Fibroblast of peridontal ligament (primary cell): ENCODE measurements around the gene NT5C2.
A peak's percentile ranks its signal among the peaks of the same experiment; 100 is the strongest.
"Not testable (repeated sequence)": the region's sequence is repeated elsewhere in the genome, so short reads cannot be mapped to it uniquely, and the experiment has no call there.

Experiments used
- DNase-seq: peaks from one replicate; pipeline ENCODE4 v3.0.0-alpha.2; 2010; ENCODE audit errors: extremely low read depth

Gene NT5C2

DNA sequence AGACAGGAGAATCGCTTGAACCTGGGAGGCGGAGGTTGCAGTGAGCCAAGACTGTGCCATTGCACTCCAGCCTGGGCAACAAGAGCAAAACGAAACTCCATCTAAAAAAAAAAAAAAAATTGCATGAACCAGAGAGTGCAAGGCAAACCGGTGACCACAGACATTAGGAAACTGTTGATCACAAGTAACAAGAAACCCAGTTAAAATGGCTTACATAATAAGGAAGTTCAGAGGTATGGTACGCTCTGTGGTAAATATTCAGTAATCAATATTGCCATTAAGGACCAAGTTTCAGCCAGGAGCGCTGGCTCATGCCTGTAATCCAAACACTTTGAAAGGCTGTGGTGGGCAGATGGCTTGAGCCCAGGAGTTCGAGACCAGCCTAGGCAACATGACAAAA, 9.2 kb upstream of the NT5C2 start:
- DNase-seq, result peak; percentile 80

DNA sequence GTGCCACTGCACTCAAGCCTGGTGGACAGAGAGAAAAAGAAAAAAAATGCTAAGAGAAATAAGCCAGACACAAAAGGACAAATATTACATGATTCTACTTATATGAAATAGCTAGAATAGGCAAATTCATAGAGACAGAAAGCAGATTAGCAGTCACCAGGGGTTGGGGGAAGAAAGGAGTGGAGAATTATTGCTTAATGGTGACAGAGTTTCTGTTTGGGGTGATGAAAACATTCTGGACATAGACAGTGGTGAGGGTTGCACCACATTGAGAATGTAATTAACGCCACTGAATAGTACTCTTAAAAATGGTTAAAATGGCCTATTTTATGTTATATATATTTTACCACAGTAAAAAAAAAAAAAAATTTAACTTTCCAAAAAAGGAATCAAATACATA, 6.4 kb upstream of the NT5C2 start:
- DNase-seq, result no peak

DNA sequence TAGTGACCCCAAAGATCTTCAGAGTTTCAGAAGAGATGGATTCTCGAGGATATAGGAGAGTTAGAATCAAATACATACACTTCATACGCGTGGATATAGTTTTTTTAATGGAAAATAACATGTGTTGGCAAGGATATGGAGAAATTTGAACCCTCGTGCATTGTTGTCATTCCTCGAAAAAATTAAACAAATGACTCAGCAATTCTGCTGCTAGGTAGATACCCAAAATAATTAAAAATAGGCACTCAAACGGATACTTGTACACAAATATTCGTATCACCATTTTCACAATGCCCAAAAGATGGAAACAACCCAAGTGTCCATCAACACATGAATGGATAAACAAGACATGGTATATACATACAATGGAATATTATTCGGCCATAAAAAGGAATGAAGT, 5.6 kb upstream of the NT5C2 start:
- DNase-seq, result no peak

DNA sequence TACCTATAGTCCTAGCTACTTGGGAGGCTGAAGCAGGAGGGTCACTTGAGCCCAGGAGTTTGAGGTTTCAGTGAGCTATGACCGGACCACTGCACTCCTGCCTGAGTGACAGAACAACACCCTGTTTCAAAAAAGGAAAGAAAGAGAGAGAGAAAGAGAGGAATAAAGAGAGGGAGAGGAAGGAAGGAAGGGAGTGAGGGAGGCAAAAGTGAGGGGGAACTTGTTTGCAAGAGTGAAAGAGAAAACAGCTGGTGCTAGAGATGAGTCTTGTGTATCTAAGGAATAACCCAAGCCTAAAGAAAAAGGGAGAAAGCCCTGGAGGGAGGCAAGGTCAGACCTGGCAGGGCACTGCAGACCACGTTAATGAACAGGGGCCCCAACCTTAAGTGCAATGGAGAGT, 4.8 kb upstream of the NT5C2 start:
- DNase-seq, result no peak

DNA sequence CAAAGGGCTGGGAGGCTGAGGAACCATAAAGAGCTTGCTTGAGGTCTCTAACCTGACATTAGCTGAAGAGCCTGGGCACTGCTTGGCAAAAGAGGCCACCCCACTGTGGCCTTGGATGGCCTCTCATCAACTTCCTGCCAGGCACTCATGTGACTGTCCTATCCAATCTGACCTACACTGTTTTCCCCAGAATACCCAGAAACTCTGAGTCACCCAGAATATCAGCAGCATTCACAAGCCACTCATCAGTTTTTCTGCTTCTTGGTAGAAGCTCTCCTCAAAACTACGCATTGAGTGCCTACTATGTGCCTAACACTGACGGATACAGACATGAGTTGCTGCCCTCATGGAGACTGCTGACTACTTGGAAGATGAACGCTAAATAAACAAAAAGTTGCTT, 4.1 kb upstream of the NT5C2 start:
- peak; percentile 75 for DNase-seq

DNA sequence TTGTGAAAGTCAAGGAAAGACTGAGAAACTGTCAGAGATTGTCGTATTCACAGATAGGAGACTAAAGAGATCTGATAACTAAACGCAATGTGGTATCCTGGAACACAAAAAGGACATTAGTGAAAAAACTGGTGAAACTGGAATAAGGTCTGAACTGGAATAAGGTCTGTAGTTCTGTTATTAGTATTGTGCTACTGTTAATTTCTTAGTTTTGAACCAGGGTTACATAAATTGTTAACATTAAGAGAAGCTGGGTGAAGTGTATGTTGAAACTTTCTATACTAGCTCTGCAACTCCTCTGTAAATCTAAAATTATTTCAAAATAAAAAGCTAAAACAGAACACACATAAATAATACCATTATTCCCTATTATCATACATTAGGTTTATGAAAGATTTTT, 3.4 kb upstream of the NT5C2 start:
- no peak for DNase-seq

DNA sequence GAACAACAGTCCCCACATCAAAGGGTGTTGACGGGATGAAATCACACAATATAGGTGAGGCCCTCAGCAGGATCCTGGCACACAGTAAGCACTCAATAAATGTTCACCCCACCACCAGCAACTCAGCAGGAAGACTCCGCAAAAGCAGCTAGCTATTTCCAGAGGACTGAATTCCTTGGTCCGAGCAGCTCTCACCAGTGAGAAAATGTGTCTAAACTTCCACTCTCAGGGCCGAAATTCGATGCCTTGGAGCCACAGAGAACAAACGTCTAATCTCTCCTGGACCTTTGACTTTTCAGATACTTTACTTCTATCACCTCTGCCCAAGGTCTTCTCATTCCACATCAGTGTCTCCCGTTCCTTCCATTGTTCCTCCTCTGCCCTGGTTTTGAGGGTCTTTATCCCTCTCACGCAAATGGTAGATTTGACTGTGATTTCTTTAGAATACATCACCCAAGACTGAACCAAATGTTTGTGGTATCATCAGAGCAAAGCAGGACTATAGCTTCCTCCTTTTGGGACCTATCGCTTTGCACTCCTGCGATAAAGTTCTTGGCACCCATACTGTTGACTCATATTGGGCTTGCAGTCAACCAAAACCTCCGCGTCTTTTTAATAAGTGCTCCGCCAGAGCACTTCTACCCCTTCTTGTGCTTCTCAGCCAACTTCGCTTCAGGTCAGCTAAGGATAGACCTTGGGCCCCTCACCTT, 903 bp upstream of the NT5C2 start:
- peak; percentile 62 for DNase-seq

DNA sequence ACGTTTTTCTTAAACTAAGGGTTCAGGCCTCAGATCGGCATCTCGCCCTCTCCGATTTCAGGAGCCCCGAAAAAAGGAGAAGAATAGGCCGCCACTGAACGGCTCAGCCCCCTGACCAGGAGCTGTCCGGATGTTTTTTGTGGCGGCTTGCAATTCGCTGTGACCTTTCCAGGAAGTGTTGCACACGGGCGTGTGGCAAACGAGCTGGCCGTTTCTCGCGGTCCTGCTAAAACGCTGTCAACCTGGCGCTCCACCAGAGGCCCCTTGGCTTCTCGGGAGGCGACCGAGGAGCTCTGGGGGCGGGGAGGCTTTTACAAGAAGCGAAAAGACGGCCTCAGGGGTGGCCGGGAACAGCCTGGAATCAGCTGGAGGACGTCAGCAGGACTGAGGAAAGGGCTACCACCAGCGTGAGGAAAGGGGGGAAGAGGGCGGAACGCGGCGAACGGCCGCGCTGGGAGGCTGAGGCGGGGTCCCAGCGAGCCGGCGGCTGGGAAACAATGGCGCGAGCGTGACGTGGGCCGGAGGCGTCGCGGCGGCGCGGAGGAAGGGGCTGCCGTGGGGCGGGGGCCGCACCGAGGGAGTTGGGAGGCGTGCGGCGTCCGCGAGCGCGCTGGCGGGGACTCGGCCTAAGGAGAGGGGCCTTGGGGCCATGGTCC, 493 bp downstream of the NT5C2 start:
- DNase-seq, result peak; percentile 71

DNA sequence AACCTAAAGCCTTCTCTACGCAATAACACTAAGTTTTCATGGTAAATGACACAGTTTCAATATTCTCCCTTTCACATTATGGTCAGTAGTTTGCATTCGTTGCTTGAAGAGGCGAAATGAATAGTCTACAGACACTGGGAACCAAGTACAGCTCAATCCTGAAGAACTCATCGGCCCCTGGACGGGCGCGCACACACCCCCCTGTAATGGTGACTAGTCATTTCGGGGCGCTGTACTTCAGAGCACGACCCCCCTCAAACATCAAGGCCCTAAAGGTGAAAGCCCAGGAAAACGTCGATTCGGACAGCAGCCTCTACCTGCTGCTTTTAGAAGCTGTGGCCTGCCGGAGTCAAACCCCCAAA, 1.0 kb downstream of the NT5C2 start:
- peak; percentile 34 for DNase-seq

DNA sequence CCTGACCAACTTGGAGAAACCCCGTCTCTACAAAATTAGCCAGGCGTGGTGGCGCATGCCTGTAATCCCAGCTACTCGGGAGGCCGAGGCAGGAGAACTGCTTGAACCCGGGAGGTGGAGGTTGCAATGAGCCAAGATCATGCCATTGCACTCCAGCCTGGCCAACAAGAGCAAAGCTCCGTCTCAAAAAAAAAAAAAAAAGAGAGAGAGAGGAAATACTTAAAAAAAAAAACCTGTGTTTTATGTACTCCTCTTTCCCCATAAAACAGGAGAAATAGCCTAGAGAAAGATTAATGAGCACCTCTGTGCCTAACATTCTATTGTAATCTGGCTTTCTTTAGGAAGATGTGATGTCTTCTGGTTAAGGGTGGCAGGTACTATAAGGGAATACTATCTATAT, 1.9 kb downstream of the NT5C2 start:
- not testable (repeated sequence) for DNase-seq

DNA sequence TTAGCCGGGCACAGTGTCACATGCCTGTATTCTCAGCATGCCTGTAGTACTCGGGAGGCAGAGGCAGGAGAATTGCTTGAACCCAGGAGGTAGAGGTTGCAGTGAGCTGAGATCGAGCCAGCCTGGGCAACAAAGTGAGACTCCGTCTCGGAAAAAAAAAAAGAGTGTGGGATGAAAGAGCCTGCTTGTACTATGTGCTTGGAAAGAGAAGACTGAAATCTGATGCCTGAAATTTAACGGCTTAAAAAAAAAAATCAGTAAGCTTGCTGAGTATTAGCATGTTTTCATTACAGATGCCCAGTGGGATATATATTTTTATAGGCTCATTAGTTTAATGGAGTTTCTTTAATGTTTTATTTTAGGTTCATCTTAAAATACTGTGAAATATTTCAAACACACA, 4.2 kb downstream of the NT5C2 start:
- peak; percentile 45 for DNase-seq

DNA sequence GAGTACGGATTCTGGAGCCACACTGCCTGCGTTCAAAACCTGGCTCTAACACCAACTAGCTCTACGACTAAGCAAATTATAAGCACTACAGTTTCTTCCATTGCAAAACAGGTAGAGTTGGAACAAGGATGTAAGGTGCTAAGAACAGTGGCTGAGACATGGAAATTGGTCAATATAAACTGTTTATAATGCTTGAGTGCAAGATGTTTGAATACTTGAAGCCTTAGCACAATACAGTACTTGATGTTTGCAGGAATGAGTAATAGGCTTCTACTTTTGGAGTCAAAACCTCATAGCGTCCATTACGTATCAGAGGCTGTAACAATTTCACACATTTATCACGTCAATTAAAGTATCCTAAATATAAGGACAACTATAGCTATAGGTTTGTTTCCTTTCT, 6.9 kb downstream of the NT5C2 start:
- DNase-seq, result no peak

DNA sequence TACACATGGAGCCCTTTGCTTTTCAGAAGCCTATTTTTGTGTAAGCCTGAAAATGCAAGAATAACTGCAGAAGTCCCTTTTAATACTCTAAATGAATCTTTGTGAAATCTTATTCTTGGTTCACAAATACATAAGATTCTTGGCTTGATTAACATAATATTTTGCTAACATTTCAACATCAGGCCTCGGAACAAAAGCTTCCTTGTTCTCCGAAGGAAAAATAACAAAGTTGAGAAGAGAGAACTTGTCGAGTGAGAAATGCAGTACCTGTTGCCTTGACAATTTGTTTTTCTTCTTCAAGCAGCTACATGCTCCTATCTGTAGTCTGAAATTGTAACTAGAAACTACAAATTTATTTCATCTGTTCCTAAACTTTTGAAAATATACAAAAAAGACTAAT, 8.5 kb downstream of the NT5C2 start:
- DNase-seq, result peak; percentile 40

DNA sequence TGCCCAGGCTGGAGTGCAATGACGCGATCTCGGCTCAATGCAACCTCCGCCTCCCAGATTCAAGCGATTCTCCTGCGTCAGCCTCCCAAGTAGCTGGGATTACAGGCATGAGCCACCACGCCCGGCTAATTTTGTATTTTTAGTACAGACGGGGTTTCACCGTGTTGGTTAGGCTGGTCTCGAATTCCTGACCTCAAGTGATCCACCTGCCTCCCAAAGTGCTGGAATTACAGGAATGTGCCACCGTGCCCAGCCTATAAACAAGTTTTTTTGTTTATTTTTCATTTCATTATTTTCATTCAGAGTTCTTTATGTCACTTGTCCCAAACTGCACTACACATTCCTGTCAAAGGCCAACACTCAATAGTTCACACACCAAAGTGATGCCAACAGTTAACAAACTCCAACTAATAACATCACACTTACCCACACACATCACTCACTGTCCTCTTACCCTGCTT, 9.1 kb downstream of the NT5C2 start:
- DNase-seq, result not testable (repeated sequence)

DNA sequence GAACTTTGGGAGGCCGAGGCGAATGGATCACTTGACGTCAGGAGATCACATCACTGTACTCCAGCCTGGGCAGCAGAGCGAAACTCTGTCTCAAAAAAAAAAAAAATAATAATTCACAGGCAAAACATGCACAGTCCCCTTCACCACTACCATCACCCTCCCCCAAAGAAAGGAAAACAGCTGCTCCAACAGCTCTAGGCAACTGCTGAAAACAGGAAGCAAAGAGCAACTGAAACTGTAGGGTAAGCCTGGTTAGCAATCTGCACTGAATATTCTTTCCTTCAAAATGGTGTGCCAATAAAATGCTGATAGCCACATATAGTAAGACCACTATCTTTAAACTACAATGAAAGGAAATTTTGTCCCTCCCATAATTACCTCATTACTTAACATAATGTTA, 11.8 kb downstream of the NT5C2 start:
- no peak for DNase-seq

DNA sequence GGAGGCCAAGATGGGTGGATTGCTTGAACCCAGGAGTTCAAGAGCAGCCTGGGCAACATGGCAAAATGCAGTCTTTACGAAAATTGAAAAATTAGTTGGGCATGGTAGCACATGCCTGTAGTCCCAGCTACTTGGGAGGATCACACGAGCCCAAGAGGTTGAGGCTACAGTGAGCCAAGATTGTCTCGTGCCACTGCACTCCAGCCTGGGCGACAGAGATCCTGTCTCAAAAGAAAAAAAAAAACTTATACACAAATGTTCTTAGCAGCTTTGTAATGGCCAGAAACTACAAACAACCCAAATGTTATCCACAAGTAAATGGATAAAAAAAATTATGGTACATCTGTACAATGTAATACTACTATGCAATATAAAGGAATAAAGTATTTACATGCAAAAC, 12.6 kb downstream of the NT5C2 start:
- DNase-seq, result no peak

DNA sequence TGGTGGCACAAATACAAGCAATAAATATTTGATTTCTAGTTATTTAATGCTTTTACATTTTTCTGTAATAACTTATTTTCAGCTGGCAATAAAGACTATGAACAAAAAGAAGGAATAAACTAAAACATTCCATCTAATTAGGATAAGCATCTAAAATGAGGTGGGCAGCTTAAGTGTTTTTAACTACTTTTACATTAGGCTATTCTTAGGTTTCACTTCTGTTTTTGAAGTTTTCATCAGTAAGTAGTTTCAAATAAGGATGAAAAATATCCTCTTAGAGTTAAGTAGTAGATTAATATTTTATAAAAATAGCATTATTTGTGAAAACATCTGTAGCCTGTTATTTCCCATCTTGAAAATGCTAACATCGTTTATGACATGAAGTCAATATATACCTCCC, 15.9 kb downstream of the NT5C2 start:
- no peak for DNase-seq

DNA sequence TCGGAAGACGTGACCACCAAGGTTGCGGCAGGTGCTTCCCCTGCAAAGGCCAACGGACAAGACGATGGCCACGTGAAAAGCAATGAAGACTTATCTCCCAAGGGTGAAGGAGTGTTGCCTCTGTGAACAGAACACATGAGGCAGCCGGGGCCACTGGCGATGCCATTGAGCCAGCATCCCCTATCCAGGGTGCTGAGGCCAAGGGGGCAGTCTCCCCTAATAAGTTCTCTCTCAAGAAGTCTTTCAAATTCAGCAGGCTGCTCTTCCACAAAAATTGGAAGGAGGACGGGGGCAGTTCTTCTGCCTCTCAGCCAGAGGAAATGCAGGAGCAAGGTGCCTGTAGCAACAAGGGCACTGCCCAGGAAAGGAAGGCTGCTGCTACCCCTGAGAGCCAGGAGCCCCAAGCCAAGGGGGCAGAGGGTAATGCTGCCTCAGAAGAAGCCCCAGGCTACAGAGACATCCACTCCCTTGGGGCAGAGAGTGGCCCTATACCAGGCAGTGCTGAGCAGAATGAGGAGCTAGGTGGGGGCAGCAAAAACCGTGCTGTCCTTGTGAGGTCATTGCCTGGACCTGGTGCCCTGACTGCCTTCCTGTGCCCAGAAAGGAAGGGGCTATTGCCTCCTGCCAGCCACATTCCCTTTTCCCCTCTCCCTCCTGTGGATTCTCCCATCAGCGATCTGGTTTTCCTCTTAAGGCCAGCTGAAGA, 17.3 kb downstream of the NT5C2 start:
- DNase-seq, result no peak

DNA sequence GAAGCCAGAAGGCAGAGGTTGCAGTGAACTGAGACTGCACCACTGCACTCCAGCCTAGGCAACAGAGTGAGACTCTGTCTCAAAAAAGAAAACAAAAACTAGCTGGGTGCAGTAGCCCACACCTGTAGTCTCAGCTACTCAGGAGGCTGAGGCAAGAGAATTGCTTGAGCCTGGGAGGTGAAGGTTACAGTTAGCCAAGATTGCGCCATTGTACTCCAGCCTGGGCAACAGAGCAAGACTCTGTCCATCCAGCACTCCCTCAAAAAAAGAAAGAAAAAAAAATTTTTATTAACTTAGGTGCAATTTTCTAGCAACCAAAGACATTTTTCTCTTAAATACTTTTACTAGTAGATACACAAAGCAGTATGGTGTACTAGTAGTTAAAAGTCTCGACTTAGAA, 18.7 kb downstream of the NT5C2 start:
- not testable (repeated sequence) for DNase-seq

DNA sequence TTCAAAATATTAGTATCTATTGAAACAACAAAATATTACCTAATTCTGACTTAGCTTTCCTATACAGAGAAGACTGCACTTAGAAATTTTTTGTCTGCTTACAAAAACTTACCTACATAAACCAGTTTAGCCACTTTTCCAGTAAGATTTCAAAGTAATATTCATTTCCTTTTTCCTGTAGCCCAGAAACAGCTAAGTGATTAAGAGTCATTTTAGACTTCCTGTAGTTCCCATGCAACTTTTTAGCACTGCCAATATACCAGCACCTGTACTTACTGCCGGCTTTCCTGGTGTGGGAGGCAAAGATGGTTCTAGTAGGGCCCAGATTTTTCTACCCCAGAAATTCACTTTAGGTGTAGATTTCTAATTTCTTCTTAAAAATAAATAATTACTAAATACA, 21.8 kb downstream of the NT5C2 start:
- DNase-seq, result no peak

DNA sequence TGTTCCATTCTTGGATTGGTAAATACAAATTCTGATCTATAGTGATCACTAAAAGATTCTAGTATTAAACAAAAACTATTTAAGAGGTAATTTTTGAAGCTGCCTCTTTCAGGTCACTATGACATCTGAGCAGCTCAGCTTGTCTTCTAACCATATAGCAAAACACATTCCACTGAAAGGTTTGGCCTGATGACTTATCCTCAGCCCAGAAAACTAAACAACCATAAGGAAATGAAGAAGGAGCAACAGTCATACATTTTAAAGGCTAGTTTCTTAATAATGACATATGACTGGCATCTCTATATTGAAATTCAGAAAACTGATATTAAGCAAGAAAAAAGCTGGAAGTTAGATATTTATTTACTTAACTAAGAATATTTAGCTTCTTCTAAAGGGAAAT, 24.6 kb downstream of the NT5C2 start:
- peak; percentile 27 for DNase-seq

DNA sequence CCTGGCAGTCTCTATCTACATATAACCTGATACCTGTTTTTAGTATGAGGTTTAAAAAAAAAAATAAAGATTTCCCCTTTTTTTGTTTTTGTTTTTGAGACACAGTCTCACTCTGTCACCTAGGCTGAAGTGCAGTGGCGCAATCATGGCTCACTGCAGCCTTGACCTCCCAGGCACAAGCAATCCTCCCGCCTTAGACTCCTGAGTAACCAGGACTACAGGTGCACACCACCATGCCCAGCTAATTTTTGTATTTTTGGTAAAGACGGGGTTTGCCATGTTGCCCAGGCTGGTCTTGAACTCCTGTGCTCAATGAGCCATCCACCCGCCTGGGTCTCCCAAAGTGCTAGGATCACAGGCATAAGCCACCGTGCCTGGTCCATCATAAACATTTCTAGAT, 25.5 kb downstream of the NT5C2 start:
- not testable (repeated sequence) for DNase-seq

DNA sequence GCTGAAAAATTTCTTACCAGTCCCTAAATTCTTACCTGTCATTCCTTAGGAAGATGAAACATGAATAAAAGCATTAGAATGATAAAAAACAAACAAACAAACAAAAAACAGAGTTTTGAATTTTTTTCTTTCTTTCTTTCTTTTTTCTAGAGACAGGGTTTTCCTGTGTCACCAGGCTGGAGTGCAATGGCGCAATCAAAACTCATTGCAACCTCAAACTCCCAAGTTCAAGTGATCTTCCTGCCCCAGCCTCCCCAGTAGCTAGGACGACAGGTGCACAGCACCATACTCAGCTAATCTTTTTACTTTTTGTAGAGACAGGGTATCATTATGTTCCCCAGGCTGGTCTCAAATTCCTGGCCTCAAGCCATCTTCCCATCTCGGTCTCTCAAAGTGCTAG, 26.5 kb downstream of the NT5C2 start:
- DNase-seq, result no peak
